Measurements from ENCODE around the gene HTR3C.

DNA sequence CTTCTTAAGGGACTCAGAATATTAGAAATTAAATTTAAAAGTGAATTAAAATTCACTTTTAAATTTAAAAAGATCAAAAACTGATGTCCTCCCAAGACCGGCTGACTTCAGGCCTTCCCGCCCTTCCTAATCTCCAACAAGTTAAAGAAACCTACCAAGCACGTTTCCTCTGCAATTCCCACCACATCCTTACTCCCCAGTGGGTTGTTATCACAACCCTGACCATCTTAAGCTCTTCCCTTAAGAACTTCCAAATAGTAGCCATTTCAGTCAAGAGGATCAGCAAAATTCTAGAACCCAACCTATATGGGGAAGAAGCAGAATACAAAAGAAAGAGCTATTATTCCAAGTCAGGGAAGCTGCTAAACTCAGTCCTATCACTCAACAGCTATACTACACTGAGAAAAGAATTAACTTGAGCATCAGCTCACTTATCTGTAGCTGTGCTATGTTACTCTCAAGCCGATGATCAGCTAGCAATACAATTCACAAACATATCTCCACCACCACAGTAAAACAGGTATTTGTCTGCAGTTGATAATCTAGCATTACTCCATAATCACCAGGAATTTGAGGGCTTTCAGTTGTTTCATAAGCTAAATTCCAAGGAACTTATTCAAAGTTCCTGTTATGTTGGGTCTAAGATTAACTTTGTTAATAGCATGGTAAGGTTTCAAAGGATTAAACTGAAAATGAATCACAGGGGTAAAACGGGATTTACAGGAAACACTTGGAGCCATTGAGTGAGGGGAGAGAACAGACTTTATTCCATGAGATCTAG lies 49.5 kb upstream of the HTR3C start:
- TF ChIP-seq CTCF (conservative IDR thresholded peaks at IDR 0.05; ENCODE audit: low read length), result no peak
- TF ChIP-seq EZH2phosphoT487 (IDR thresholded peaks at IDR 0.05; ENCODE audit: borderline replicate concordance), result no peak
